Measurements from ENCODE around the gene GTF3C5.

GTF3C5 gene

DNA sequence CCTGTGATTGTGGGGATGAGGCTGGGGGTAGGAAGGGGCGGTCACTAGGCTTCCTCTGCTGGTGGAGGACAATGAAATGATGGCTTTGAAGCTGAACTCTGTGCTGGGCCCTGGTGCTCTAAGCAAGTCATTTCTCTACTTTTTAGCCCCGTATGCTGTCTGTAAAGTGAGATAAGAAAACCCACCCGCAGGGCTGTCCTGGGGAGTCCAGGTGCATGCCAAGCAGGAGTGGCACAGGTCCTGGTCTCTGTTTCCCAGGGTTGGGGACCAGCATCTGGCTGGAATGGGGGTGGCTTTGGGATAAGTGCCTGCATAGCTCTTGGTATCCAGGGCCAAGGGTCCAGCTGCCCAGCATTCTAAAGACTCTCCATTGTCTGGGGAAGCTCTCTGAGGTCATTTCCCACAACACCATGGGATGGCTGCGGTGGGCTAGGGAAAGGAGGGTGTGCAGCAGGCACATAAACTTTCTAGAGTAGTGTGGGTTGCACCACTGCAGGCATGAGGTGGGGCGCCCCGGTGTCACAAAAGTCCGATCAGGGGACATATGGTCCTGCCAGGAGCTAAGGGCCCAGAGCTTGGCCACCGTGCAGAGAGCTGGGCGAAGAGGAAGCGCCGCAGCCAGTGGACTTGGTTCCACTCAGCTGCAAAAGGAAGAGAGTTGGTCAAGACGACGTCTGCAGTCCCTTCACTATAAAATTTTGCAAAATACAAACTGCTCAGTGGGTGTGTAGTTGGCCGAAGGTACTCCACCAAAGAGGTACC lies 25.6 kb upstream of the GTF3C5 start:
- TF ChIP-seq, protein P1, sequence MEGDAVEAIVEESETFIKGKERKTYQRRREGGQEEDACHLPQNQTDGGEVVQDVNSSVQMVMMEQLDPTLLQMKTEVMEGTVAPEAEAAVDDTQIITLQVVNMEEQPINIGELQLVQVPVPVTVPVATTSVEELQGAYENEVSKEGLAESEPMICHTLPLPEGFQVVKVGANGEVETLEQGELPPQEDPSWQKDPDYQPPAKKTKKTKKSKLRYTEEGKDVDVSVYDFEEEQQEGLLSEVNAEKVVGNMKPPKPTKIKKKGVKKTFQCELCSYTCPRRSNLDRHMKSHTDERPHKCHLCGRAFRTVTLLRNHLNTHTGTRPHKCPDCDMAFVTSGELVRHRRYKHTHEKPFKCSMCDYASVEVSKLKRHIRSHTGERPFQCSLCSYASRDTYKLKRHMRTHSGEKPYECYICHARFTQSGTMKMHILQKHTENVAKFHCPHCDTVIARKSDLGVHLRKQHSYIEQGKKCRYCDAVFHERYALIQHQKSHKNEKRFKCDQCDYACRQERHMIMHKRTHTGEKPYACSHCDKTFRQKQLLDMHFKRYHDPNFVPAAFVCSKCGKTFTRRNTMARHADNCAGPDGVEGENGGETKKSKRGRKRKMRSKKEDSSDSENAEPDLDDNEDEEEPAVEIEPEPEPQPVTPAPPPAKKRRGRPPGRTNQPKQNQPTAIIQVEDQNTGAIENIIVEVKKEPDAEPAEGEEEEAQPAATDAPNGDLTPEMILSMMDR (IDR thresholded peaks at IDR 0.05): no peak
- DNase-seq: no peak
- H3K9me3 ChIP-seq: peaks cover 0 to under 1% (median 0%) of the 10 kb centered on the region in 3 donors
- no peaks in the 10 kb centered on the region for H3K36me3 ChIP-seq
- no peak overlapping the region for H3K4me3 ChIP-seq
- intact Hi-C loops (cut with DNase I; ENCODE audit: low total_unique reads): no loop called here
- H3K4me1 ChIP-seq: no peaks in the 10 kb centered on the region
- peaks cover 0 to 72% of the 10 kb centered on the region in 2 donors for H3K27me3 ChIP-seq
- no peak overlapping the region for H3K27ac ChIP-seq

DNA sequence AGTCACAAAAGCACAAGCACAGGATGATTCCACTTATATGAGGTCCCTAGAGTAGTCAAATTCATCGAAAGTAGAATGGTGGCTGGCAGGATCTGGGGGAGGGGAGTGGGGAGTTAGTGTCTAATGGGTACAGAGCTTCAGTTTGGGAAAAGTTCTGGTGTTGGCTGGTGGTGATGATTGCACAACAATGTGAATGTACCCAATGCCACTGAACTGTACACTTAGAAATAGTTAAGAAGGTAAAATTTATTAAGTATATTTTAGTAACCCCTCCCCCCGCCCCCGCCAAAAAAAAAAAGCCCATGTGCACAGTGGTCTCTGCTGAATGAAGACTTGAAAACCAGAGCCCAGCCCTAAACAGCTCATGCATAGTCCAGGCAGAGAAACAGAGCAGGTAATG lies 24.8 kb upstream of the GTF3C5 start:
- intact Hi-C loops (cut with DNase I; ENCODE audit: low total_unique reads): no loop called here
- no peak for DNase-seq
- Histone ChIP-seq H3K27ac (no peak overlapping the region), H3K27me3 (peaks cover 0 to 65% of the 10 kb centered on the region in 2 donors), H3K4me3 (no peak overlapping the region), H3K36me3 (no peaks in the 10 kb centered on the region), H3K9me3 (peaks cover 0 to 5% (median 0%) of the 10 kb centered on the region in 3 donors), H3K4me1 (no peaks in the 10 kb centered on the region)
- TF ChIP-seq, protein P1 (IDR thresholded peaks at IDR 0.05): no peak

DNA sequence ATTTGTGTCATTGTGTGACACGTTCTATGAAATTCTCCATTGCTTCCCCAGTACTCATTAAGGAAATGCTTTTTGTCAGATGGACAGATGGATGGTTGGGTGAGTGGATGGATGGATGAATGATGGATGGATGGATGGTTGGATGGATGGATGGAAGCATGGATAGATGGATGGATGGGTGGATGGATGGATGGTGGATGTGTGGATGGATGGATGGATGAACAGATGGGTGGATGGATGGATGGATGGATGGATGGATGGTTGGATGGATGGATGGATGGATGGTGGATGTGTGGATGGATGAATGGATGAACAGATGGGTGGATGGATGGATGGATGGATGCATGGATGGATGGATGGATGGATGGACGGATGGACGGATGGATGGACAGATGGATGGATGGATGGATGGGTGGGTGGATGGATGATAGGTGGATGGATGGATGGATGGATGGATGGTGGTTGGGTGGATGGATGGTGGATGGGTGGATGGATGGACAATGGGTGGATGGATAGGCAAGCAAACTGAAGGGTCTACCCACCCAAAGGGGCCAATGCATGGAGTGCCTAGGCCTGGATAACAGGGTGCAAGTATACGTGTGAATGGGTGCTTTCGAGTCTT lies 24.0 kb upstream of the GTF3C5 start:
- H3K36me3 ChIP-seq: no peaks in the 10 kb centered on the region
- intact Hi-C loops (cut with DNase I; ENCODE audit: low total_unique reads): no loop called here
- no peak overlapping the region for H3K27ac ChIP-seq
- peaks cover 0 to 60% of the 10 kb centered on the region in 2 donors for H3K27me3 ChIP-seq
- H3K9me3 ChIP-seq: peaks cover 0 to 9% (median 0%) of the 10 kb centered on the region in 3 donors
- no peak for DNase-seq
- no peak overlapping the region for H3K4me3 ChIP-seq
- TF ChIP-seq, protein P1 (IDR thresholded peaks at IDR 0.05): no peak
- H3K4me1 ChIP-seq: no peaks in the 10 kb centered on the region

DNA sequence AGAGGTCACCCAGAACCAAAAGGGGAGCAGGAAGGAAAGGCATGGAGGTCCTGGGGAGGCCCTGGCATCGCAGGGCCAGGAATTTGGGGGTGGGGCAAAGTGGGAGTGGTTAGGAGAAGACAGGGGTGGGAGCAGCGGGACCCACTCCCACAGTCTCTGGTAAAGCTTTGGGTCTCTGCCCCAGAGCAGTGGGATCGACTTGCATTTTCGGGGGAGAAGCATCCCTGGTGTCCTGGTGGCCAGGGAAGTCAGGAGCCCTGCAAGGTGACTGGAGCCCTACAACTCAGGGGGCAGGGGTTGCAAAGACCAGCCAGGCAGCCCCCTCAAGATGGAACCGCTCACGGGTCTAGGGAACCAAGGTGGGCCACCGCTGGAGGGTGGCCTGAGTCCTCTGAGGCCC lies 22.4 kb upstream of the GTF3C5 start:
- H3K4me1 ChIP-seq: no peaks in the 10 kb centered on the region
- intact Hi-C loops (cut with DNase I; ENCODE audit: low total_unique reads): no loop called here
- peaks cover 0 to 9% (median 0%) of the 10 kb centered on the region in 3 donors for H3K9me3 ChIP-seq
- peak; percentile 7 to 54 for DNase-seq
- no peaks in the 10 kb centered on the region for H3K36me3 ChIP-seq
- no peak overlapping the region for H3K27ac ChIP-seq
- TF ChIP-seq, protein P1 (IDR thresholded peaks at IDR 0.05): no peak
- no peak overlapping the region for H3K4me3 ChIP-seq
- peaks cover 0 to 44% of the 10 kb centered on the region in 2 donors for H3K27me3 ChIP-seq

DNA sequence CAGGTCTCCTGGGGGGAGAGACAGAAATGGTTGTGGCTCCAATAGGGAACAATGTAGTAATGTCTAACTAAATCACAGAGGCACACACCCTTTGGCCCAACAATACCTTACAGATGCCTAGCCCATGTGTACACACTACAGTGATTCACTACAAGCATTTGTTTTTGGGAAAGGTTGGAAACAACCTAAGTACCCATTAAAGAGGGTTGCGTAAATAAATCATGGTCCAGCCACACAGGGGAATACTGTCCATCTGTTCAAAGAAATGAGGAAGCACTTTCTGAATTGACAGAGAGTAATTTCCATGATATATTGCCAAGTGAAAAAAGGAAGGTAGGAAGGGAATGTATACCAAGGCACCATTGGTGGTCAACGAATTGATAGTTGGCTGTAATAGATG lies 22.0 kb upstream of the GTF3C5 start:
- intact Hi-C loops (cut with DNase I; ENCODE audit: low total_unique reads): no loop called here
- Histone ChIP-seq H3K36me3 (no peaks in the 10 kb centered on the region), H3K4me3 (no peak overlapping the region), H3K27me3 (peaks cover 0 to 40% of the 10 kb centered on the region in 2 donors), H3K4me1 (no peaks in the 10 kb centered on the region), H3K9me3 (peaks cover 0 to 9% (median 3%) of the 10 kb centered on the region in 3 donors), H3K27ac (no peak overlapping the region)
- TF ChIP-seq, protein P1 (IDR thresholded peaks at IDR 0.05): no peak
- no peak for DNase-seq

Measured in tibial artery (tissue), 4 donors.